Neural crest cell (in vitro differentiated cells): Measurements from ENCODE around the gene CAMSAP3. TPM values are rescaled to one million over a fixed set of nuclear protein-coding genes. Genes with fewer than 3 reads are reported as not detected.

Experiments
- DNase-seq: peaks from one replicate; pipeline ENCODE4 v3.0.0; 2021; ENCODE audit warnings: low read depth, mixed read lengths, low spot score
- H3K27ac Mint-ChIP-seq: one replicate; pipeline ENCODE4 v1.8.0; 2021; ENCODE audit warnings: mild to moderate bottlenecking, mixed read lengths; ENCODE audit not compliant: unreplicated experiment
- H3K27me3 Mint-ChIP-seq: 2 replicates; pipeline ENCODE4 v1.8.0; 2021; ENCODE audit warnings: low read depth, mild to moderate bottlenecking, mixed read lengths
- H3K36me3 Mint-ChIP-seq: 2 replicates; pipeline ENCODE4 v1.8.0; 2021; ENCODE audit warnings: low read depth, mild to moderate bottlenecking, mixed read lengths
- H3K4me1 Mint-ChIP-seq: 2 replicates; pipeline ENCODE4 v1.8.0; 2021; ENCODE audit warnings: mixed read lengths
- H3K4me3 Mint-ChIP-seq: one replicate; pipeline ENCODE4 v1.8.0; 2021; ENCODE audit warnings: mild to moderate bottlenecking, mixed read lengths
- H3K9me3 Mint-ChIP-seq: 2 replicates; pipeline ENCODE4 v1.8.0; 2021; ENCODE audit warnings: mixed read lengths
- microRNA-seq: library from miRNA; unstranded; fragments of <30 nt; microRNA quantifications from one replicate; pipeline ENCODE4, GENCODE V29; 2020
- total RNA-seq: library from RNA; stranded (reverse); gene quantifications from 2 replicates; pipeline ENCODE4 v1.2.1, GENCODE V29; 2021
- TF ChIP-seq, protein P1 (sequence below): fragments of 200-600 bp; sonication (generic); conservative IDR thresholded peaks from 2 replicates; pipeline ENCODE4 v1.5.0; 2021; ENCODE audit warnings: antibody characterized with exemption, mild to moderate bottlenecking

CAMSAP3 gene
- total RNA-seq, 1 donor from 2014 or later, result 13.7 TPM

DNA sequence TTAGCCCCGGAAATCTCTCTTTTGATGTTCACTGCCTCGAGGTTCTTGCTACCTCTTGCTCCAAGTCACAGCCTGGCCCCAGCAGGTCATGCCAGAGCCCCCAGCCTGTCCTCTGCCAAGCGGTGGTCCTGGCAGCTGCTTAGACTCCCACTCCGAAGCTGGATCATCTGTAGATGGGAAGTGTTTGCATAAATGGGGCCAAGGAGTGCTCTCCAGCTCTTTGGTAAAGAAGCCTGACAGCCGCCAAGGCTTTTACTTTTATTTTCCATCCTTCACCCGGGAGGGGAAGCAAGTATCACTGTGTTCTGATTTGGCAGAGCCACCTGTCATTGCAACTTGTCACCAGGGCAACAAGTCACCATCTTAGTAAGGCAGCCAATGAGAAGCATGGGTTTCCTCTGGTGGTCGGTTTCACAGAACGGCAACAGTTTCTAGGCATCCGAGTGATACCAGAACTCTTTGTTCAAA lies 62.6 kb downstream of the CAMSAP3 start:
- TF ChIP-seq, protein P1, sequence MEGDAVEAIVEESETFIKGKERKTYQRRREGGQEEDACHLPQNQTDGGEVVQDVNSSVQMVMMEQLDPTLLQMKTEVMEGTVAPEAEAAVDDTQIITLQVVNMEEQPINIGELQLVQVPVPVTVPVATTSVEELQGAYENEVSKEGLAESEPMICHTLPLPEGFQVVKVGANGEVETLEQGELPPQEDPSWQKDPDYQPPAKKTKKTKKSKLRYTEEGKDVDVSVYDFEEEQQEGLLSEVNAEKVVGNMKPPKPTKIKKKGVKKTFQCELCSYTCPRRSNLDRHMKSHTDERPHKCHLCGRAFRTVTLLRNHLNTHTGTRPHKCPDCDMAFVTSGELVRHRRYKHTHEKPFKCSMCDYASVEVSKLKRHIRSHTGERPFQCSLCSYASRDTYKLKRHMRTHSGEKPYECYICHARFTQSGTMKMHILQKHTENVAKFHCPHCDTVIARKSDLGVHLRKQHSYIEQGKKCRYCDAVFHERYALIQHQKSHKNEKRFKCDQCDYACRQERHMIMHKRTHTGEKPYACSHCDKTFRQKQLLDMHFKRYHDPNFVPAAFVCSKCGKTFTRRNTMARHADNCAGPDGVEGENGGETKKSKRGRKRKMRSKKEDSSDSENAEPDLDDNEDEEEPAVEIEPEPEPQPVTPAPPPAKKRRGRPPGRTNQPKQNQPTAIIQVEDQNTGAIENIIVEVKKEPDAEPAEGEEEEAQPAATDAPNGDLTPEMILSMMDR, result no peak
- Mint-ChIP-seq H3K9me3 (no peaks in the 10 kb centered on the region), H3K4me3 (no peak overlapping the region), H3K4me1 (peaks cover 5% of the 10 kb centered on the region), H3K27me3 (peaks cover 27% of the 10 kb centered on the region), H3K27ac (no peak overlapping the region), H3K36me3 (no peaks in the 10 kb centered on the region)
- no peak for DNase-seq

DNA sequence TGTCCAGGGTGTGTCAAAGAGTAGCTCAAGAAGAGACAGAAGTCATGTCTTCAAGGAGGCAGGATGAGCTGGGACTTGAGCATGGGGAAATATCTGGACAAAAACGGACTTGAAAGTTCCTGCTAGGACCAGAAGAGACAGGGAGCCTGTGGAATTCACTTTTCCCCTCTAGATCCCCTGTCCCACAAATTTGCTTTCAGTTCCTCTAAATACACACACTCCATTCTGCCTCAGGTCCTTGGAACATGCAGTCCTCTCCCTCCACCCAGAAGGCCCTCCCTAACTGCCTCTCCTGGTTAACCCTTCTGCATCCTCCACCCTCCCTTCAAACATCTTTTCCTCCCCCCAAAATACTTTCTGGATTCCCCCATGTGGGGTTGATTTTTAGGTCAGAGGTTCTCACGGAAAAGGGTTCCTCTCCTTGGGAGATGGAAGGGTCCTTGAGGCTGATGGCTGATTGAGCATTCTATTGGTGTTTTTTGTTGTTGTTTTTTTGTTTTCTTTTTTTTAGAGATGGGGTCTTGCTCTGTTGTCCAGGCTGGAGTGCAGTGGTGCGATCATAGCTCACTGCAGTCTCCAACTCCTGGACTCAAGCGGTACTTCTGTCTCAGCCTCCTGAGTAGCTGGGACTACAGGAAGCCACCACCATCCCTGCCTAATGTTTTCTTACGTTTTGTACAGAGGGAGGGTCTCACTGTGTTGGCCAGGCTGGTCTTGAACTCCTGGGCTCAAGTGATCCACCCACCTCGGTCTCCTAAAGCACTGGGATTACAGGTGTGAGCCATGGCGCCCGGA lies 66.3 kb downstream of the CAMSAP3 start:
- Mint-ChIP-seq H3K27me3 (peaks cover 36% of the 10 kb centered on the region), H3K4me3 (no peak overlapping the region), H3K36me3 (no peaks in the 10 kb centered on the region), H3K4me1 (peaks cover 5% of the 10 kb centered on the region), H3K9me3 (no peaks in the 10 kb centered on the region), H3K27ac (no peak overlapping the region)
- DNase-seq, result no peak
- TF ChIP-seq, protein P1, result no peak

DNA sequence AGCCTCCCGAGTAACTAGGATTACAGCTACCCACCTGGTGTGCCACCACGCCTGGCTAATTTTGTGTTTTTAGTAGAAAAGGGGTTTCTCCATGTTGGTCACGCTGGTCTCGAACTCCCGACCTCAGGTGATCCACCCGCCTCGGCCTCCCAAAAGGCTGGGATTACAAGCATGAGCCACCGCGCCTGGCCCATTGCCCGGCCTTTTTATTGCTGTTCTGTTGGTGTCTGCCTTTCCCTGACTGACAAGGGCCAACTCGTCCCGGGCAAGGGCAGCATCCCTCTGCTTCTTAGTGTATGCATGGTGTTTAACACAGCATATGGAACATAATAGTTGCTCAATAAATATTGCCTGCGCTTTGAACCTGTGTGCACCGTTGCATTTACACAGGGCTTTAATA lies 67.0 kb downstream of the CAMSAP3 start:
- H3K9me3 Mint-ChIP-seq, result no peaks in the 10 kb centered on the region
- TF ChIP-seq, protein P1, result no peak
- no peaks in the 10 kb centered on the region for H3K36me3 Mint-ChIP-seq
- peaks cover 40% of the 10 kb centered on the region for H3K27me3 Mint-ChIP-seq
- H3K27ac Mint-ChIP-seq, result no peak overlapping the region
- no peak overlapping the region for H3K4me3 Mint-ChIP-seq
- DNase-seq, result no peak
- H3K4me1 Mint-ChIP-seq, result peaks cover 5% of the 10 kb centered on the region

DNA sequence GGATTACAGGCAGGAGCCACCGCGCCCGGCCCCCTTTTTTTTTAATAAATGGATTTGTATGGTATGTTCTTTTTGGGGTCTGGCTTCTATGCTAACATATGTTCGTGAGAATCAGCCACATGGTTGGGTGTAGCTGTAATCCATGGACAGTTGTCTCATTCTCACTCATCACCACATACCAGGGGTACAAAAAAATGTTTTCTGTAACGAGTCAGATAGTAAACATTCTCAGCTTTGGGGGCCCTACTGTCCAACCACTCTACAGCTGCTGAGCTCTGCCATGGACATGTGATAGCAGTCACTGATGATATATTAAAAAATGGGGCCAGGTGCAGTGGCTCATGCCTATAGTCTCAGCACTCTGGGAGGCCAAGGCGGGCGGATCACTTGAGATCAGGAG lies 68.0 kb downstream of the CAMSAP3 start:
- H3K4me1 Mint-ChIP-seq, result no peaks in the 10 kb centered on the region
- H3K27ac Mint-ChIP-seq, result no peak overlapping the region
- no peaks in the 10 kb centered on the region for H3K9me3 Mint-ChIP-seq
- no peaks in the 10 kb centered on the region for H3K36me3 Mint-ChIP-seq
- TF ChIP-seq, protein P1, result no peak
- no peak overlapping the region for H3K4me3 Mint-ChIP-seq
- DNase-seq, result no peak
- peaks cover 46% of the 10 kb centered on the region for H3K27me3 Mint-ChIP-seq

DNA sequence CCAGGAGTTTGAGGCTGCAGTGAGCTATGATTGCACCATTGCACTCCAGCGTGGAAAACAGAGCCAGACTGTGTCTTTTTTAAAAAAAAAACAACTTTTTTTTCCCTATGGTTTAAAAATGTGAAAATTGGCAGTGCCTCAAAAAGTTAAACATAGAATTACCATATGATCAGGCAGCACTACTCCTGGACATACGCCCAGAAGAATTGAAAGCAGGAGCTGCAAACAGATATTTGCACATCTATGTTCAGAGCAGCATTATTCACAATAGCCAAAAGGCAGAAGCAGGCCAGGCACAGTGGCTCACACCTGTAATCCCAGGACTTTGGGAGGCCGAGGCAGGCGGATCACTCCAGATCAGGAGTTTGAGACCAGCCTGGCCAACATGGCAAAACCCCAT lies 69.4 kb downstream of the CAMSAP3 start:
- Mint-ChIP-seq H3K4me3 (no peak overlapping the region), H3K9me3 (no peaks in the 10 kb centered on the region), H3K36me3 (no peaks in the 10 kb centered on the region), H3K27me3 (peaks cover 59% of the 10 kb centered on the region), H3K27ac (no peak overlapping the region), H3K4me1 (no peaks in the 10 kb centered on the region)
- TF ChIP-seq, protein P1, result no peak
- no peak for DNase-seq

Small RNAs within 50 kb of the gene (microRNA-seq; reads per million reads assigned to microRNA genes)
- gene MIR6792, result not detected

Other genes with a start within 250 kb of the CAMSAP3 start
- gene ARHGEF18, start 246.9 kb upstream of the CAMSAP3 start, total RNA-seq, result 36.5 and 38.3 TPM in 2 replicates
- 2.3 and 3.4 TPM in 2 replicates for gene PEX11G, start 106.8 kb upstream of the CAMSAP3 start, total RNA-seq
- 75.6 and 76.2 TPM in 2 replicates for gene ZNF358, start 79.8 kb upstream of the CAMSAP3 start, total RNA-seq
- gene MCOLN1, start 73.2 kb upstream of the CAMSAP3 start, total RNA-seq, result 24.4 and 26.7 TPM in 2 replicates
- gene PNPLA6, start 60.1 kb upstream of the CAMSAP3 start, total RNA-seq, result 72.1 and 74.7 TPM in 2 replicates
- gene XAB2, start 33.7 kb downstream of the CAMSAP3 start, total RNA-seq, result 47.0 and 47.8 TPM in 2 replicates
- gene PET100, start 33.9 kb downstream of the CAMSAP3 start, total RNA-seq, result 141 and 165 TPM in 2 replicates
- not detected in 2 replicates for gene PCP2, start 37.9 kb downstream of the CAMSAP3 start, total RNA-seq
- gene STXBP2, start 41.2 kb downstream of the CAMSAP3 start, total RNA-seq, result 4.6 and 5.2 TPM in 2 replicates
- gene RETN, start 73.2 kb downstream of the CAMSAP3 start, total RNA-seq, result not detected in 2 replicates
- gene MCEMP1, start 81.2 kb downstream of the CAMSAP3 start, total RNA-seq, result not detected in 2 replicates
- gene TRAPPC5, start 85.0 kb downstream of the CAMSAP3 start, total RNA-seq, result 83.8 and 87.2 TPM in 2 replicates
- not detected in 2 replicates for gene FCER2, start 106.3 kb downstream of the CAMSAP3 start, total RNA-seq
- not detected in 2 replicates for gene CLEC4G, start 136.2 kb downstream of the CAMSAP3 start, total RNA-seq
- not detected in 2 replicates for gene CD209, start 151.7 kb downstream of the CAMSAP3 start, total RNA-seq
- gene CLEC4M, start 167.4 kb downstream of the CAMSAP3 start, total RNA-seq, result not detected in 2 replicates
- gene EVI5L, start 234.4 kb downstream of the CAMSAP3 start, total RNA-seq, result 17.8 and 19.5 TPM in 2 replicates